H9 (cell line): ENCODE measurements around the gene CHPT1. TPM values are rescaled to one million over a fixed set of nuclear protein-coding genes. Genes with fewer than 3 reads are reported as not detected.

Source experiments
- DNase-seq: peaks from one replicate; pipeline ENCODE4 v3.0.0-alpha.2; 2017
- H2AFZ ChIP-seq: one replicate; pipeline ENCODE4 v1.6.1; 2013; ENCODE audit warnings: mild to moderate bottlenecking, low read length, control low read depth, moderate library complexity
- H2AK5ac ChIP-seq: 2 replicates; pipeline ENCODE4 v1.6.1; 2013; ENCODE audit warnings: low read length, control low read depth, mixed read lengths; ENCODE audit not compliant: insufficient read length
- H2BK120ac ChIP-seq: one replicate; pipeline ENCODE4 v1.6.1; 2013; ENCODE audit warnings: low read depth, mild to moderate bottlenecking, low read length, control low read depth, inconsistent platforms; ENCODE audit not compliant: poor library complexity, severe bottlenecking
- H2BK12ac ChIP-seq: 2 replicates; pipeline ENCODE4 v1.6.1; 2013; ENCODE audit warnings: low read length, control low read depth, mixed read lengths, low read depth; ENCODE audit not compliant: insufficient read length
- H2BK15ac ChIP-seq: 2 replicates; pipeline ENCODE4 v1.6.1; 2013; ENCODE audit warnings: low read depth, low read length, control low read depth
- H2BK20ac ChIP-seq: one replicate; pipeline ENCODE4 v1.6.1; 2013; ENCODE audit warnings: low read depth, mild to moderate bottlenecking, low read length, control low read depth, inconsistent platforms; ENCODE audit not compliant: poor library complexity, severe bottlenecking
- H2BK5ac ChIP-seq: 2 replicates; pipeline ENCODE4 v1.6.1; 2013; ENCODE audit warnings: low read length, control low read depth, mixed read lengths; ENCODE audit not compliant: insufficient read length
- H3K14ac ChIP-seq: 2 replicates; pipeline ENCODE4 v1.6.1; 2013; ENCODE audit warnings: low read length, control low read depth; ENCODE audit not compliant: insufficient read depth
- H3K18ac ChIP-seq: 2 replicates; pipeline ENCODE4 v1.6.1; 2013; ENCODE audit warnings: low read depth, mild to moderate bottlenecking, mixed read lengths, low read length, control low read depth; ENCODE audit not compliant: insufficient read length
- H3K23ac ChIP-seq: 2 replicates; pipeline ENCODE4 v1.6.1; 2013; ENCODE audit warnings: low read length, control low read depth, mixed read lengths, low read depth; ENCODE audit not compliant: insufficient read length
- H3K23me2 ChIP-seq: 2 replicates; pipeline ENCODE4 v1.6.1; 2013; ENCODE audit warnings: low read depth, mild to moderate bottlenecking, mixed read lengths, low read length, control low read depth; ENCODE audit not compliant: insufficient read length, poor library complexity, severe bottlenecking
- H3K27ac ChIP-seq: 2 replicates; pipeline ENCODE4 v1.5.1; 2013; ENCODE audit warnings: low read length, control low read depth, mixed read lengths, low read depth; ENCODE audit not compliant: insufficient read length
- H3K27me3 ChIP-seq: 2 replicates; pipeline ENCODE4 v1.6.1; 2013; ENCODE audit warnings: low read length, control low read depth, inconsistent platforms; ENCODE audit not compliant: insufficient read depth
- H3K4ac ChIP-seq: 2 replicates; pipeline ENCODE4 v1.6.1; 2013; ENCODE audit warnings: low read depth, mild to moderate bottlenecking, control low read depth, inconsistent platforms, low read length, moderate library complexity
- H3K4me1 ChIP-seq: 2 replicates; pipeline ENCODE4 v1.6.1; 2013; ENCODE audit warnings: low read length, control low read depth, inconsistent platforms; ENCODE audit not compliant: insufficient read depth
- H3K4me2 ChIP-seq: 2 replicates; pipeline ENCODE4 v1.6.1; 2013; ENCODE audit warnings: low read length, control low read depth, mixed read lengths; ENCODE audit not compliant: insufficient read length, insufficient read depth
- H3K56ac ChIP-seq: 2 replicates; pipeline ENCODE4 v1.6.1; 2013; ENCODE audit warnings: low read depth, mild to moderate bottlenecking, mixed read lengths, low read length, control low read depth; ENCODE audit not compliant: insufficient read length
- H3K79me1 ChIP-seq: 2 replicates; pipeline ENCODE4 v1.6.1; 2013; ENCODE audit warnings: low read depth, mild to moderate bottlenecking, moderate library complexity, low read length, control low read depth, inconsistent platforms; ENCODE audit not compliant: insufficient read depth, poor library complexity, severe bottlenecking
- H3K79me2 ChIP-seq: 2 replicates; pipeline ENCODE4 v1.6.1; 2013; ENCODE audit warnings: low read length, control low read depth, inconsistent platforms; ENCODE audit not compliant: insufficient read depth
- H3K9ac ChIP-seq: 2 replicates; pipeline ENCODE4 v1.6.1; 2013; ENCODE audit warnings: low read length, control low read depth, mixed read lengths; ENCODE audit not compliant: insufficient read length; ENCODE audit errors: extremely low read depth
- H3K9me3 ChIP-seq: one replicate; pipeline ENCODE4 v1.6.1; 2013; ENCODE audit warnings: low read depth, low read length, inconsistent platforms; ENCODE audit not compliant: control insufficient read depth
- H3T11ph ChIP-seq: one replicate; pipeline ENCODE4 v1.6.1; 2013; ENCODE audit warnings: mild to moderate bottlenecking, low read length, control low read depth, inconsistent platforms
- H4K20me1 ChIP-seq: one replicate; pipeline ENCODE4 v1.6.1; 2013; ENCODE audit not compliant: control insufficient read depth, insufficient read length, insufficient read depth
- H4K5ac ChIP-seq: 2 replicates; pipeline ENCODE4 v1.6.1; 2013; ENCODE audit warnings: low read depth, mild to moderate bottlenecking, mixed read lengths, low read length, control low read depth; ENCODE audit not compliant: insufficient read length
- H4K8ac ChIP-seq: replicated peaks from 2 replicates; pipeline ENCODE4 v1.6.1; 2013; ENCODE audit warnings: low read length, control low read depth, mixed read lengths, low read depth; ENCODE audit not compliant: insufficient read length
- H4K91ac ChIP-seq: 2 replicates; pipeline ENCODE4 v1.6.1; 2013; ENCODE audit warnings: low read depth, mild to moderate bottlenecking, moderate library complexity, mixed read lengths, low read length, control low read depth; ENCODE audit not compliant: insufficient read length
- H3K27ac Mint-ChIP-seq, 3 experiments: 2 replicates in 2 of 3; 3 replicates in 1 of 3; pipeline ENCODE4 v1.8.0; 2020 to 2021; ENCODE audit warnings: mixed read lengths in 3 of 3, mild to moderate bottlenecking in 1 of 3, moderate library complexity in 1 of 3
- H3K27me3 Mint-ChIP-seq: 2 replicates; pipeline ENCODE4 v1.8.0; 2021; ENCODE audit warnings: low read depth, mild to moderate bottlenecking, moderate library complexity, mixed read lengths
- H3K36me3 Mint-ChIP-seq, 3 experiments: 2 replicates in 2 of 3; 3 replicates in 1 of 3; pipeline ENCODE4 v1.8.0; 2020 to 2021; ENCODE audit warnings: low read depth in 3 of 3, mixed read lengths in 3 of 3; ENCODE audit not compliant: insufficient read depth in 1 of 3
- H3K4me1 Mint-ChIP-seq, 2 experiments: 2 replicates each; pipeline ENCODE4 v1.8.0; 2020; ENCODE audit warnings: mixed read lengths in 2 of 2
- H3K4me3 Mint-ChIP-seq, 2 experiments: 2 replicates in 1 of 2; 3 replicates in 1 of 2; pipeline ENCODE4 v1.8.0; 2020 to 2021; ENCODE audit warnings: mild to moderate bottlenecking in 2 of 2, mixed read lengths in 2 of 2, moderate library complexity in 1 of 2
- H3K9me3 Mint-ChIP-seq, 2 experiments: 2 replicates in 1 of 2; 3 replicates in 1 of 2; pipeline ENCODE4 v1.8.0; 2020; ENCODE audit warnings: mild to moderate bottlenecking in 2 of 2, mixed read lengths in 2 of 2, moderate library complexity in 1 of 2
- CTCF ChIP-seq: fragments of 200-600 bp; sonication (generic); conservative IDR thresholded peaks from 3 replicates; pipeline ENCODE4 v1.8.0; 2021; ENCODE audit warnings: antibody characterized with exemption, mild to moderate bottlenecking
- WGBS: extraction: QIAGEN DNeasy Blood & Tissue Kit; methylation state at CpG from one replicate; pipeline ENCODE4 v1.1.7; 2013; ENCODE audit warnings: missing lambda C conversion rate, low lambda C conversion rate, mixed read lengths; ENCODE audit not compliant: insufficient read length; ENCODE audit errors: extremely low coverage; 5-methylcytosine and 5-hydroxymethylcytosine counted together
- total RNA-seq: library from RNA; stranded (reverse); gene quantifications from 2 replicates; pipeline ENCODE4 v1.2.1, GENCODE V29; 2021

The CHPT1 gene
- total RNA-seq, 1 experiment from 2014 or later: 17.1 TPM

GRCh38 chr12:101749657-101750056 is 52.2 kb downstream of the CHPT1 start:
- H3K27ac ChIP-seq: no peak overlapping the region
- Mint-ChIP-seq H3K9me3 (no peaks in the 10 kb centered on the region), H3K27me3 (no peaks in the 10 kb centered on the region; the same call in 1 of the 2 replicates), H3K36me3 (peaks cover 7 to 53% (median 44%) of the 10 kb centered on the region in 3 experiments; a peak in 6 of 7 replicates), H3K4me3 (no peak overlapping the region), H3K4me1 (peaks cover 10 to 11% of the 10 kb centered on the region in 2 experiments), H3K27ac (peak overlapping the region in 1 of 3 experiments; percentile 65; a peak in 4 of 7 replicates)
- no peak for TF ChIP-seq CTCF
- H3K79me1 ChIP-seq: no peaks in the 10 kb centered on the region
- H3K4me1 ChIP-seq: no peaks in the 10 kb centered on the region
- DNase-seq: no peak
- H4K20me1 ChIP-seq: no peaks in the 10 kb centered on the region
- no CpG with 5 or more reads among the region's 4 CpGs for whole genome bisulfite sequencing
- H2BK120ac ChIP-seq: no peak overlapping the region
- H2BK15ac ChIP-seq: no peak overlapping the region
- no peak overlapping the region for H2AFZ ChIP-seq
- no peak overlapping the region for H2AK5ac ChIP-seq
- H3K23me2 ChIP-seq: no peaks in the 10 kb centered on the region
- no peaks in the 10 kb centered on the region for H3K79me2 ChIP-seq
- H2BK20ac ChIP-seq: no peak overlapping the region
- H3K4me2 ChIP-seq: no peak overlapping the region
- H3K18ac ChIP-seq: no peak overlapping the region
- H2BK5ac ChIP-seq: no peak overlapping the region
- H4K5ac ChIP-seq: no peak overlapping the region
- no peak overlapping the region for H3T11ph ChIP-seq
- H3K27me3 ChIP-seq: no peaks in the 10 kb centered on the region
- no peak overlapping the region for H2BK12ac ChIP-seq
- no peak overlapping the region for H3K4ac ChIP-seq
- no peak overlapping the region for H4K91ac ChIP-seq
- no peaks in the 10 kb centered on the region for H3K9me3 ChIP-seq
- H4K8ac ChIP-seq: no peak overlapping the region
- no peak overlapping the region for H3K23ac ChIP-seq
- no peak overlapping the region for H3K56ac ChIP-seq
- H3K9ac ChIP-seq: no peak overlapping the region
- H3K14ac ChIP-seq: no peak overlapping the region
